ENCODE results near the gene HAVCR2. TPM values are rescaled to one million over a fixed set of nuclear protein-coding genes. Genes with fewer than 3 reads are reported as not detected.

HAVCR2 gene
- total RNA-seq, 2 experiments from 2014 or later = 1.4 to 1.8 TPM

- Histone ChIP-seq H3K27ac (ENCODE audit: low read depth in 1 of 2, low read length in 2 of 2) (no peak overlapping the region), H3K4me3 (ENCODE audit: low read length) (no peak overlapping the region), H3K9me3 (ENCODE audit: control insufficient read depth in 1 of 2, insufficient read depth in 1 of 2, low read length in 2 of 2) (no peaks in the 10 kb centered on the region), H3K36me3 (ENCODE audit: insufficient read depth, low read length) (peaks cover 1% of the 10 kb centered on the region), H3K27me3 (ENCODE audit: control insufficient read depth in 1 of 2, insufficient read depth in 2 of 2, low read length in 2 of 2) (no peaks in the 10 kb centered on the region), H3K4me1 (ENCODE audit: insufficient read depth, low read length) (peaks cover 8% of the 10 kb centered on the region)
- Mint-ChIP-seq H3K36me3 (ENCODE audit: low read depth) (peaks cover 7% of the 10 kb centered on the region), H3K4me1 (ENCODE audit: low read depth) (peaks cover 33% of the 10 kb centered on the region), H3K27ac (no peak overlapping the region), H3K9me3 (no peaks in the 10 kb centered on the region), H3K4me3 (no peak overlapping the region), H3K27me3 (no peaks in the 10 kb centered on the region)
- DNase-seq (no peak), ATAC-seq (ENCODE audit: poor library complexity) (no peak)
- intact Hi-C loops (cut with DNase I, micrococcal nuclease) = loop anchor here (5.0 to 10.0 kb wide), 7 partner anchors 194 to 1994 kb away; no protein-coding TSS in a partner anchor
- ChIA-PET CTCF (interaction anchor here (1.7 kb wide), 1 partner anchor 12 kb away, joined by 7 read pairs; the partner anchor contains the start of gene MED7), POLR2A (interaction anchor here (3.5 kb wide), 1 partner anchor 12 kb away, joined by 26 read pairs; the partner anchor contains the start of gene MED7)
- TF ChIP-seq, protein P1, sequence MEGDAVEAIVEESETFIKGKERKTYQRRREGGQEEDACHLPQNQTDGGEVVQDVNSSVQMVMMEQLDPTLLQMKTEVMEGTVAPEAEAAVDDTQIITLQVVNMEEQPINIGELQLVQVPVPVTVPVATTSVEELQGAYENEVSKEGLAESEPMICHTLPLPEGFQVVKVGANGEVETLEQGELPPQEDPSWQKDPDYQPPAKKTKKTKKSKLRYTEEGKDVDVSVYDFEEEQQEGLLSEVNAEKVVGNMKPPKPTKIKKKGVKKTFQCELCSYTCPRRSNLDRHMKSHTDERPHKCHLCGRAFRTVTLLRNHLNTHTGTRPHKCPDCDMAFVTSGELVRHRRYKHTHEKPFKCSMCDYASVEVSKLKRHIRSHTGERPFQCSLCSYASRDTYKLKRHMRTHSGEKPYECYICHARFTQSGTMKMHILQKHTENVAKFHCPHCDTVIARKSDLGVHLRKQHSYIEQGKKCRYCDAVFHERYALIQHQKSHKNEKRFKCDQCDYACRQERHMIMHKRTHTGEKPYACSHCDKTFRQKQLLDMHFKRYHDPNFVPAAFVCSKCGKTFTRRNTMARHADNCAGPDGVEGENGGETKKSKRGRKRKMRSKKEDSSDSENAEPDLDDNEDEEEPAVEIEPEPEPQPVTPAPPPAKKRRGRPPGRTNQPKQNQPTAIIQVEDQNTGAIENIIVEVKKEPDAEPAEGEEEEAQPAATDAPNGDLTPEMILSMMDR (IDR thresholded peaks at IDR 0.05) = no peak
These were observed 22.1 kb upstream of the HAVCR2 start for GRCh38 chr5:157130925-157131324.

DNA sequence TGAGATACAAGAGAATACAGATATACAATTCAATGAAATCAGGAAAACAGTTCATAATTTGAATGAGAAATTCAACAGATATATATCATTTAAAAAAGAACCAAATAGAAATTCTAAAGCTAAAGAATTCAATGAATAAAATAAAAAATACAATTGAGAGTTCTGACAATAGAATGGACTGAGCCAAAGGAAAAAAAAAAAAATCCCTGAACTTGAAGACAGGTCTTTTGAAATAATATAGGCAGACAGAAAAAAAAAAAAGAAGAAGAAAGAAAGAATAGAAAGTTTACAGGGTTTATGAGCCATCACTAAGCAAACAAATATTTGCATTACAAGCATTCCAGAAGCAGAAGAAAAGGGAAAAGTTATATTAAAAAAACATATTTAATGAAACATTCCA, 12.9 kb upstream of the HAVCR2 start:
- ChIA-PET CTCF (no interaction called here), POLR2A (no interaction called here)
- ATAC-seq (ENCODE audit: poor library complexity) (no peak), DNase-seq (no peak)
- Mint-ChIP-seq H3K27me3 (no peaks in the 10 kb centered on the region), H3K27ac (no peak overlapping the region), H3K4me1 (ENCODE audit: low read depth) (peaks cover 5% of the 10 kb centered on the region), H3K9me3 (peaks cover 5% of the 10 kb centered on the region), H3K4me3 (no peak overlapping the region), H3K36me3 (ENCODE audit: low read depth) (peaks cover 9% of the 10 kb centered on the region)
- Histone ChIP-seq H3K27me3 (ENCODE audit: control insufficient read depth in 1 of 2, insufficient read depth in 2 of 2, low read length in 2 of 2) (no peaks in the 10 kb centered on the region), H3K9me3 (ENCODE audit: control insufficient read depth in 1 of 2, insufficient read depth in 1 of 2, low read length in 2 of 2) (peaks cover 14 to 16% of the 10 kb centered on the region in 2 experiments), H3K36me3 (ENCODE audit: insufficient read depth, low read length) (no peaks in the 10 kb centered on the region), H3K4me3 (ENCODE audit: low read length) (no peak overlapping the region), H3K27ac (ENCODE audit: low read depth in 1 of 2, low read length in 2 of 2) (no peak overlapping the region), H3K4me1 (ENCODE audit: insufficient read depth, low read length) (no peaks in the 10 kb centered on the region)
- intact Hi-C loops (cut with DNase I, micrococcal nuclease) = no loop called here
- TF ChIP-seq, protein P1 (IDR thresholded peaks at IDR 0.05) = no peak

DNA sequence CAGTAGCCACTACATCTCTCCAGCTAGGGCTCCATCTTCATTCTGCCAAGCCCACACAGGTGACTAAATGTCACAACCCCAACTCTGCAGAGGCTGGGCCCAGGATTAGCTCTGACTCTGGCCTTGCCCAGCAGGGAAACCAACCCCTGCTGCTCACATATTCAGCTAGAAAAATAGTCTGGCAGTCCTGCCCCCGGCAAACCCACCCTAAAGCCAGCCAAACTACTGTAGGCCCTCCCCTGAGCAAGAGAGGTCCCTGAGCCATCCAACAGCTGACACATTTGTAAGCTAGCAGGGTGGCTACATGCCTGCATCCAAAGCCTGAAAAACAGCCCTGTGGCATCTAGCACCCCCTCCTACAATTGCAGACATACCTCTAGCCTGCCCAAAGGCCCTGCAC, 11.3 kb upstream of the HAVCR2 start:
- Mint-ChIP-seq H3K9me3 (peaks cover 5% of the 10 kb centered on the region), H3K36me3 (ENCODE audit: low read depth) (peaks cover 9% of the 10 kb centered on the region), H3K4me1 (ENCODE audit: low read depth) (peaks cover 14% of the 10 kb centered on the region), H3K4me3 (no peak overlapping the region), H3K27me3 (no peaks in the 10 kb centered on the region), H3K27ac (no peak overlapping the region)
- H3K9me3 ChIP-seq (ENCODE audit: control insufficient read depth in 1 of 2, insufficient read depth in 1 of 2, low read length in 2 of 2) = peaks cover 14 to 16% of the 10 kb centered on the region in 2 experiments
- H3K27me3 ChIP-seq (ENCODE audit: control insufficient read depth in 1 of 2, insufficient read depth in 2 of 2, low read length in 2 of 2) = no peaks in the 10 kb centered on the region
- H3K4me3 ChIP-seq (ENCODE audit: low read length) = no peak overlapping the region
- TF ChIP-seq, protein P1 (IDR thresholded peaks at IDR 0.05) = no peak
- DNase-seq = no peak
- intact Hi-C loops (cut with DNase I, micrococcal nuclease) = no loop called here
- ChIA-PET CTCF (no interaction called here), POLR2A (interaction anchor here (1.4 kb wide), 1 partner anchor 23 kb away, joined by 6 read pairs; the partner anchor contains the start of gene MED7)
- ATAC-seq (ENCODE audit: poor library complexity) = no peak
- no peaks in the 10 kb centered on the region for H3K4me1 ChIP-seq (ENCODE audit: insufficient read depth, low read length)
- H3K36me3 ChIP-seq (ENCODE audit: insufficient read depth, low read length) = no peaks in the 10 kb centered on the region
- H3K27ac ChIP-seq (ENCODE audit: low read depth in 1 of 2, low read length in 2 of 2) = no peak overlapping the region

Data from CD4-positive, alpha-beta T cell (primary cell).